Dermis blood vessel endothelial cell (primary cell): ENCODE measurements around the gene BMP2K. TPM values are rescaled to one million over a fixed set of nuclear protein-coding genes. Genes with fewer than 3 reads are reported as not detected.

ENCODE experiments used
- DNase-seq: peaks from one replicate; pipeline ENCODE4 v3.0.0; 2010
- total RNA-seq: library from RNA; depleted of rRNA; stranded (reverse); fragments of >200 nt; gene quantifications from 2 replicates; pipeline ENCODE4 v1.2.3, GENCODE V29; 2014

The BMP2K gene
- total RNA-seq, 1 donor from 2014 or later = 95.1 TPM

GRCh38 chr4:78938474-78938867 is 162.3 kb downstream of the BMP2K start:
- peak; percentile 4 for DNase-seq

GRCh38 chr4:78938868-78939666 is 162.9 kb downstream of the BMP2K start, which contains the start of gene PAQR3:
PAQR3 (minus strand) TSS chr4:78939438; CDS start chr4:78939224, 214 bp downstream.
- DNase-seq = peak; percentile 89

GRCh38 chr4:78939667-78940008 is 163.5 kb downstream of the BMP2K start:
- no peak for DNase-seq

- DNase-seq = no peak
These were observed 164.6 kb downstream of the BMP2K start for GRCh38 chr4:78940752-78941151.

GRCh38 chr4:78944381-78944780 is 168.2 kb downstream of the BMP2K start:
- no peak for DNase-seq

- DNase-seq = no peak
These were observed 169.6 kb downstream of the BMP2K start for GRCh38 chr4:78945651-78946179.

- no peak for DNase-seq
These were observed 173.6 kb downstream of the BMP2K start for GRCh38 chr4:78949735-78950134.

GRCh38 chr4:78951862-78952472 is 175.8 kb downstream of the BMP2K start:
- peak; percentile 66 for DNase-seq

- DNase-seq = no peak
These were observed 177.1 kb downstream of the BMP2K start for GRCh38 chr4:78953231-78953630.

GRCh38 chr4:78953769-78954666 is 177.9 kb downstream of the BMP2K start:
- peak; percentile 37 for DNase-seq

GRCh38 chr4:78956975-78957374 is 180.8 kb downstream of the BMP2K start:
- DNase-seq = no peak

GRCh38 chr4:78960926-78961325 is 184.8 kb downstream of the BMP2K start:
- DNase-seq = no peak

Other genes starting within 250 kb of the BMP2K start
- gene ANXA3, start 224.6 kb upstream of the BMP2K start, total RNA-seq = 60.6 and 67.4 TPM in 2 replicates
- gene PAQR3, start 163.1 kb downstream of the BMP2K start, total RNA-seq = 12.4 and 19.8 TPM in 2 replicates